Ovary (tissue), 9 donors: ENCODE data around the gene CATSPER4. TPM values are rescaled to one million over a fixed set of nuclear protein-coding genes. Genes with fewer than 3 reads are reported as not detected.

Experiments used
- DNase-seq, 5 donors: peaks; one replicate each; pipeline ENCODE4 v3.0.0-alpha.2; 2019 to 2020
- H3K27ac ChIP-seq, 2 donors: fragments of 200-600 bp; one replicate each; pipeline versions ENCODE4 v1.5.1 to v1.8.0; 2019 to 2022
- H3K27me3 ChIP-seq: fragments of 200-600 bp; one replicate; pipeline ENCODE4 v1.8.0; 2022
- H3K36me3 ChIP-seq: fragments of 200-600 bp; sonication (generic); one replicate; pipeline ENCODE4 v1.5.1; 2019
- H3K4me1 ChIP-seq: one replicate; pipeline ENCODE4 v1.8.1; 2013; ENCODE audit warnings: mild to moderate bottlenecking, moderate library complexity; ENCODE audit not compliant: insufficient read depth
- H3K4me3 ChIP-seq: fragments of 200-600 bp; sonication (generic); one replicate; pipeline ENCODE4 v1.5.1; 2017
- H3K9me3 ChIP-seq, 2 donors: fragments of 200-600 bp in 1 of 2; sonication (generic) in 1 of 2; one replicate each; pipeline versions ENCODE4 v1.5.1 to v1.8.1; 2013 to 2019; ENCODE audit warnings: mild to moderate bottlenecking in 1 of 2, moderate library complexity in 1 of 2
- EP300 ChIP-seq: sonication (generic); formaldehyde crosslinking; IDR thresholded peaks from one replicate; pipeline ENCODE4 v1.6.1; 2017; ENCODE audit warnings: antibody characterized with exemption
- POLR2A ChIP-seq: fragments of 450-650 bp; IDR thresholded peaks from one replicate; pipeline ENCODE4 v1.6.1; 2017; ENCODE audit warnings: antibody characterized with exemption, mild to moderate bottlenecking, moderate library complexity
- WGBS, 3 donors: extraction: QIAGEN DNeasy Blood & Tissue Kit in 1 of 3; methylation state at CpG; one replicate each; pipeline versions ENCODE4 v1.1.5 to v1.1.7; 2013 to 2017; 5-methylcytosine and 5-hydroxymethylcytosine counted together
- intact Hi-C, 4 donors: fragments of 100-400 bp; cut with DNase I; formaldehyde crosslinking; loops; one replicate each; pipeline versions ENCODE4 v1.11.0 to v1.15.1; 2022 to 2023
- polyA plus RNA-seq, 2 donors: library from polyadenylated mRNA; stranded (reverse); fragments of 200-250 nt in 1 of 2; fragments of 350-450 nt in 1 of 2; fragmentation: Illumina TruSeq in 1 of 2; extraction: RNeasy Lipid Tissue Mini Kit (QIAGEN cat#74804) in 1 of 2; gene quantifications; one replicate each; pipeline ENCODE4 v1.2.3, GENCODE V29; 2013 to 2014
- total RNA-seq, 7 donors: library from RNA; depleted of rRNA in 2 of 7; stranded (reverse); fragments of >200 nt in 2 of 7; fragmentation: NEBNext Ultra II Directional in 3 of 7; extraction: Animal tissue kit (Norgen Biotek cat#: 25700) in 3 of 7; gene quantifications; one replicate each; pipeline versions ENCODE4 v1.1.0 to v1.2.4, GENCODE V29; 2016 to 2023
- TF ChIP-seq, protein P1 (sequence below), 3 donors: fragments of 450-650 bp in 2 of 3; fragments of 200-600 bp in 1 of 3; IDR thresholded peaks; one replicate each; pipeline versions ENCODE4 v1.5.1 to v1.8.0; 2016 to 2022; ENCODE audit warnings: antibody characterized with exemption in 3 of 3, mild to moderate bottlenecking in 1 of 3
- donor health status: DM: no; HTN: no; CAD: no; lungs with moderate emphysema.
- donor health status: DM: no; HTN: no; CAD: no.
- donor health status: Bipolar disorder and iron deficiency.
- donor health status: DM: yes; HTN: yes; CAD: no.
- donor health status: DM: no; HTN: no; CAD: no.
- donor health status: DM: yes; HTN: yes; CAD: no.

CATSPER4 gene
- total and polyA plus RNA-seq, 9 donors, result not detected

DNA sequence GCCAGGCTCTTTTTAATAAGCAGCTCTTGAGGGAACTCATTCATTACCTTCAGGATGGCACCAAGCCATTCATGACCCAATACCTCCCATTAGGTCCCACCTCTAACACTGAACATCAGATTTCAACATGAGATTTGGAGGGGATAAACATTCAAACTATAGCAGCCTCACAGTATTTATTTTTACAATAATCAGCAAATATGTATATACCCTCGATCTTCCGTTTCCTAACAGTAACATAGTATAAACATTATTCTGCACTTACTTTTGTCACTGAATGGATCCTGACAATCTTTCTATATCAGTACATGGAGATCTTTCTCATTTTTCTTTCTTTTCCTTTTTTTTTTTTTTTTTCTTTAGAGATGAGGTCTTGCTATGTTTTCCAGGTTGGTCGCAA is 5.4 kb downstream of the CATSPER4 start:
- Histone ChIP-seq H3K4me1 (no peaks in the 10 kb centered on the region), H3K9me3 (no peaks in the 10 kb centered on the region), H3K27ac (no peak overlapping the region), H3K4me3 (no peak overlapping the region), H3K27me3 (no peaks in the 10 kb centered on the region), H3K36me3 (no peaks in the 10 kb centered on the region)
- no peak for DNase-seq
- TF ChIP-seq, protein P1, sequence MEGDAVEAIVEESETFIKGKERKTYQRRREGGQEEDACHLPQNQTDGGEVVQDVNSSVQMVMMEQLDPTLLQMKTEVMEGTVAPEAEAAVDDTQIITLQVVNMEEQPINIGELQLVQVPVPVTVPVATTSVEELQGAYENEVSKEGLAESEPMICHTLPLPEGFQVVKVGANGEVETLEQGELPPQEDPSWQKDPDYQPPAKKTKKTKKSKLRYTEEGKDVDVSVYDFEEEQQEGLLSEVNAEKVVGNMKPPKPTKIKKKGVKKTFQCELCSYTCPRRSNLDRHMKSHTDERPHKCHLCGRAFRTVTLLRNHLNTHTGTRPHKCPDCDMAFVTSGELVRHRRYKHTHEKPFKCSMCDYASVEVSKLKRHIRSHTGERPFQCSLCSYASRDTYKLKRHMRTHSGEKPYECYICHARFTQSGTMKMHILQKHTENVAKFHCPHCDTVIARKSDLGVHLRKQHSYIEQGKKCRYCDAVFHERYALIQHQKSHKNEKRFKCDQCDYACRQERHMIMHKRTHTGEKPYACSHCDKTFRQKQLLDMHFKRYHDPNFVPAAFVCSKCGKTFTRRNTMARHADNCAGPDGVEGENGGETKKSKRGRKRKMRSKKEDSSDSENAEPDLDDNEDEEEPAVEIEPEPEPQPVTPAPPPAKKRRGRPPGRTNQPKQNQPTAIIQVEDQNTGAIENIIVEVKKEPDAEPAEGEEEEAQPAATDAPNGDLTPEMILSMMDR (IDR thresholded peaks at IDR 0.05), result no peak
- TF ChIP-seq EP300, result no peak
- no peak for TF ChIP-seq POLR2A
- 64 to 80% (median 75%) methylated on average over 3 of the region's 3 CpGs for WGBS, 3 donors
- intact Hi-C loops, result no loop called here

DNA sequence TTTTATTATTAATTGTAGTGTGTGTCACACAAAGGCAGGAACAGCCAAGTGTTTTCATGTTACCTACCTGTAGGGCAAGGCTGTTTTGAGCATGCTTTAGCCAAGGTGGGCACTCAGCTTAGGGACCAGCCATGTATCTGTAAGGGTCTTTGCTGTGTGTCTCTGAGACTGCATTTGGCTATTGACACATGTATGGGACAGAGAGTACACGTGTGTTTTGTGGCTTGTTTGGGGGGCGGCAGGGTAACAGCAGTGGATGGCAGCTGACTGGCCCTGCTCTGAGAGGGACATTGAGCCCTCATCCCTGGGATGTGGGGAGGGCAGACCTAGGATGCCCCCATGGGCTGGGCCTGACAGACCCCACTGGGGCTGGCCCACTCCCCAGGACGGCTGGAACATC is 6.9 kb downstream of the CATSPER4 start:
- H3K27me3 ChIP-seq, result no peaks in the 10 kb centered on the region
- WGBS, 3 donors, result 85 to 88% (median 85%) methylated on average over 3 of the region's 3 CpGs
- no peaks in the 10 kb centered on the region for H3K9me3 ChIP-seq
- intact Hi-C loops, result no loop called here
- H3K4me3 ChIP-seq, result no peak overlapping the region
- TF ChIP-seq EP300 (no peak), POLR2A (no peak)
- TF ChIP-seq, protein P1 (IDR thresholded peaks at IDR 0.05), result no peak
- no peaks in the 10 kb centered on the region for H3K4me1 ChIP-seq
- DNase-seq, result no peak
- H3K36me3 ChIP-seq, result no peaks in the 10 kb centered on the region
- no peak overlapping the region for H3K27ac ChIP-seq

DNA sequence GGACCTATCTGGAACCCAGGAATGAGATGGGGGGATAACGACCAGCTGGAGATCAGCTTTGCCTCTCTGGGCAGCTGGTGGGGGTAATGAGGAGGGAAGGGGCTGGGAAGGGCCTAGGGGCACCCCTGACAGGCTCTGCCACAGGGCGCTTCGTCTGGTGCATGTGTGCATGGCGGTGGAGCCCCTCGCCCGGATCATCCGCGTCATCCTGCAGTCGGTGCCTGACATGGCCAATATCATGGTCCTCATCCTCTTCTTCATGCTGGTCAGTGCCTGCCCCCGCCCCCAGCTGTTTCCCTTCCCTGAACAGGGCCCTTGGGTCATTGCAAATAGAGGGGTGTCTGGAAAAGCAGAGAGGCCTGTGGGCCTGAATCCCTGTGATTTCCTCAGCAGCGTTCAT is 7.4 kb downstream of the CATSPER4 start:
- intact Hi-C loops, result no loop called here
- TF ChIP-seq, protein P1 (IDR thresholded peaks at IDR 0.05), result no peak
- no peak for TF ChIP-seq POLR2A
- 77 to 86% (median 81%) methylated on average over 11 of the region's 11 CpGs for WGBS, 3 donors

DNA sequence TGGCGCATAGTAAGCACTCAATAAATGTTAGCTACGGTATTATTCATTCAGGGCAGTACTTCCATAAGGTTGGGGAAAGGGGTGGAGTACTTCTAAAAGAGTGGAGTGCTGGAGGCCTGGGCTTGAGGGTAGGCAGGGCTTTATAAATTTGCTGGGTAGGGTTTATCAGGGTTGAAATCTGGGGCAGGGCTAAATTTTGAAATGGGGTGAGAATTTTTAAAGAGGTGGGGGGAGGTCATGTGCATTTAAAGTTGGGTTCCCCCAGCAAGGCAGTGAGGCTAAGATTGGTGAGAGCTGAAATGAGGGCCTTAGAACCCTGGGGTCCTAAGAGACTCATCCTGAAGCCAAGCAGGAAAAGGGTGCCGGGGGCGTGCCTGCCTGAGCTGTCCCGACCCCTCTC is 10.0 kb downstream of the CATSPER4 start:
- Histone ChIP-seq H3K27me3 (no peaks in the 10 kb centered on the region), H3K36me3 (no peaks in the 10 kb centered on the region), H3K27ac (no peak overlapping the region), H3K9me3 (no peaks in the 10 kb centered on the region), H3K4me3 (no peak overlapping the region), H3K4me1 (no peaks in the 10 kb centered on the region)
- WGBS, 3 donors, result 86 to 94% (median 88%) methylated on average over 5 of the region's 5 CpGs
- no peak for DNase-seq
- TF ChIP-seq POLR2A, result no peak
- TF ChIP-seq, protein P1 (IDR thresholded peaks at IDR 0.05), result no peak
- TF ChIP-seq EP300, result no peak
- intact Hi-C loops, result no loop called here

More for the DNA sequence above, 7.4 kb downstream of the CATSPER4 start:
- no peaks in the 10 kb centered on the region for H3K27me3 ChIP-seq
- no peak overlapping the region for H3K4me3 ChIP-seq
- no peaks in the 10 kb centered on the region for H3K4me1 ChIP-seq
- no peaks in the 10 kb centered on the region for H3K36me3 ChIP-seq
- no peak overlapping the region for H3K27ac ChIP-seq
- no peaks in the 10 kb centered on the region for H3K9me3 ChIP-seq
- DNase-seq, result no peak
